NCI-H1694 treated with DMSO at 0.1 percent for 48 hours (cell line): ENCODE data around the gene CACNA1I.
"Not testable (repeated sequence)": the region's sequence is repeated elsewhere in the genome, so short reads cannot be mapped to it uniquely, and the experiment has no call there.

ENCODE experiments used
- DNase-seq: peaks from one replicate; lab custom pipeline; 2025; lab: John Stamatoyannopoulos, UW

The CACNA1I gene

GRCh38 chr22:39570665-39571064 is at the start of gene CACNA1I:
CACNA1I (plus strand) TSS chr22:39570753; CDS start chr22:39570753, 0 bp downstream.
- no peak for DNase-seq

- DNase-seq, result not testable (repeated sequence)
Observed at GRCh38 chr22:39521106-39521885, 49.3 kb upstream of the CACNA1I start.

- DNase-seq, result not testable (repeated sequence)
Observed at GRCh38 chr22:39522091-39522490, 48.5 kb upstream of the CACNA1I start.

- peak; percentile 65 for DNase-seq
Observed at GRCh38 chr22:39522567-39523300, 47.8 kb upstream of the CACNA1I start.

GRCh38 chr22:39524089-39524752 is 46.3 kb upstream of the CACNA1I start:
- DNase-seq, result no peak

- no peak for DNase-seq
Observed at GRCh38 chr22:39524753-39525657, 45.5 kb upstream of the CACNA1I start.

GRCh38 chr22:39525658-39525975 is 44.9 kb upstream of the CACNA1I start:
- DNase-seq, result no peak

- no peak for DNase-seq
Observed at GRCh38 chr22:39526736-39527171, 43.8 kb upstream of the CACNA1I start.

- DNase-seq, result no peak
Observed at GRCh38 chr22:39527481-39527961, 43.0 kb upstream of the CACNA1I start.

- peak; percentile 66 for DNase-seq
Observed at GRCh38 chr22:39528080-39528661, 42.4 kb upstream of the CACNA1I start.

GRCh38 chr22:39528681-39529486 is 41.7 kb upstream of the CACNA1I start:
- DNase-seq, result peak; percentile 81

- DNase-seq, result no peak
Observed at GRCh38 chr22:39529487-39529851, 41.1 kb upstream of the CACNA1I start.

- no peak for DNase-seq
Observed at GRCh38 chr22:39530116-39530515, 40.4 kb upstream of the CACNA1I start.

GRCh38 chr22:39530692-39531331 is 39.7 kb upstream of the CACNA1I start:
- peak; percentile 34 for DNase-seq

GRCh38 chr22:39532215-39533073 is 38.1 kb upstream of the CACNA1I start, which contains the start of gene RPS19BP1:
RPS19BP1 (minus strand) TSS chr22:39532748; CDS start chr22:39532738, 10 bp downstream.
- DNase-seq, result peak; percentile 100

- no peak for DNase-seq
Observed at GRCh38 chr22:39534092-39534506, 36.5 kb upstream of the CACNA1I start.

GRCh38 chr22:39534591-39535356 is 35.8 kb upstream of the CACNA1I start:
- DNase-seq, result peak; percentile 75

- no peak for DNase-seq
Observed at GRCh38 chr22:39535357-39535725, 35.2 kb upstream of the CACNA1I start.
